Uterus (tissue), 2 donors: ENCODE measurements around the gene CCL1.

Source experiments
- POLR2A ChIP-seq, 2 donors: fragments of 450-650 bp; IDR thresholded peaks; one replicate each; pipeline ENCODE4 v1.6.1; 2016; ENCODE audit warnings: antibody characterized with exemption in 2 of 2, mild to moderate bottlenecking in 1 of 2, moderate library complexity in 1 of 2
- TF ChIP-seq, protein P1 (sequence below), 4 experiments: fragments of 200-600 bp in 2 of 4; fragments of 450-650 bp in 2 of 4; sonication (generic) in 2 of 4; IDR thresholded peaks; one replicate each; pipeline ENCODE4 v1.5.1; 2016 to 2019; ENCODE audit warnings: antibody characterized with exemption in 4 of 4, mild to moderate bottlenecking in 2 of 4, moderate library complexity in 1 of 4

DNA sequence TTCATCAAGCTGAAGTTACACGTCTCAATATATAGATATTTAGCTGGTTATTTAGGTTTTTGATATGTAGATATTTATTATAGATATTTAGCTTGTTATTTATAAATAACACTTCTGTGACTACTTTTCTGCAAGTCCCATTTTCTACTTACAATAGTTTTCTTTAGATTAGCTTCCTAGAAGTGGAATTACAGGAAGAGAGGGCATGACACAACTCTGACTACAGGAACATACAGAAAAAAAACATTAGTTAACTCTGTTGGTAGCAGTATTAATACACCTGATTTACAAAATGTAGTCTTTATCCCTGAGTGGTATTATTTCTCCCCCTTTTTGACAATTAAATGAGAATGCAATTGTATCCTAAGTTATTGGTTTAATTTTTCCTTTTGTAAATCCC lies 21.2 kb upstream of the CCL1 start:
- TF ChIP-seq, protein P1, sequence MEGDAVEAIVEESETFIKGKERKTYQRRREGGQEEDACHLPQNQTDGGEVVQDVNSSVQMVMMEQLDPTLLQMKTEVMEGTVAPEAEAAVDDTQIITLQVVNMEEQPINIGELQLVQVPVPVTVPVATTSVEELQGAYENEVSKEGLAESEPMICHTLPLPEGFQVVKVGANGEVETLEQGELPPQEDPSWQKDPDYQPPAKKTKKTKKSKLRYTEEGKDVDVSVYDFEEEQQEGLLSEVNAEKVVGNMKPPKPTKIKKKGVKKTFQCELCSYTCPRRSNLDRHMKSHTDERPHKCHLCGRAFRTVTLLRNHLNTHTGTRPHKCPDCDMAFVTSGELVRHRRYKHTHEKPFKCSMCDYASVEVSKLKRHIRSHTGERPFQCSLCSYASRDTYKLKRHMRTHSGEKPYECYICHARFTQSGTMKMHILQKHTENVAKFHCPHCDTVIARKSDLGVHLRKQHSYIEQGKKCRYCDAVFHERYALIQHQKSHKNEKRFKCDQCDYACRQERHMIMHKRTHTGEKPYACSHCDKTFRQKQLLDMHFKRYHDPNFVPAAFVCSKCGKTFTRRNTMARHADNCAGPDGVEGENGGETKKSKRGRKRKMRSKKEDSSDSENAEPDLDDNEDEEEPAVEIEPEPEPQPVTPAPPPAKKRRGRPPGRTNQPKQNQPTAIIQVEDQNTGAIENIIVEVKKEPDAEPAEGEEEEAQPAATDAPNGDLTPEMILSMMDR (IDR thresholded peaks at IDR 0.05) = no peak
- no peak for TF ChIP-seq POLR2A (IDR thresholded peaks at IDR 0.05)
